Tibial nerve (tissue), 4 donors: ENCODE measurements around the gene TEPSIN. TPM values are rescaled to one million over a fixed set of nuclear protein-coding genes. Genes with fewer than 3 reads are reported as not detected.

Experiments
- DNase-seq, 2 donors: peaks; one replicate each; pipeline ENCODE4 v3.0.0-alpha.2; 2019; ENCODE audit warnings: low spot score in 2 of 2
- H3K27ac ChIP-seq, 4 donors: fragments of 200-600 bp; sonication (generic) in 3 of 4; one replicate each; pipeline ENCODE4 v1.5.1; 2017 to 2019; ENCODE audit warnings: mild to moderate bottlenecking in 1 of 4
- H3K27me3 ChIP-seq, 2 donors: fragments of 200-600 bp; sonication (generic) in 1 of 2; one replicate each; pipeline versions ENCODE4 v1.5.1 to v1.6.0; 2017 to 2019
- H3K36me3 ChIP-seq, 3 donors: fragments of 200-600 bp; sonication (generic); one replicate each; pipeline ENCODE4 v1.5.1; 2018 to 2019
- H3K4me1 ChIP-seq, 4 donors: fragments of 200-600 bp; sonication (generic) in 3 of 4; one replicate each; pipeline ENCODE4 v1.5.1; 2017 to 2019
- H3K4me3 ChIP-seq, 4 donors: fragments of 200-600 bp; sonication (generic) in 3 of 4; one replicate each; pipeline ENCODE4 v1.5.1; 2017 to 2019; ENCODE audit warnings: mild to moderate bottlenecking in 1 of 4, moderate library complexity in 1 of 4
- H3K9me3 ChIP-seq, 4 donors: fragments of 200-600 bp; sonication (generic) in 3 of 4; one replicate each; pipeline ENCODE4 v1.5.1; 2017 to 2019
- EP300 ChIP-seq, 2 donors: sonication (generic); formaldehyde crosslinking; IDR thresholded peaks; one replicate each; pipeline ENCODE4 v1.6.1; 2017; ENCODE audit warnings: antibody characterized with exemption in 2 of 2, mild to moderate bottlenecking in 1 of 2
- POLR2A ChIP-seq, 2 donors: fragments of 450-650 bp; IDR thresholded peaks; one replicate each; pipeline ENCODE4 v1.6.1; 2017; ENCODE audit warnings: antibody characterized with exemption in 2 of 2, mild to moderate bottlenecking in 2 of 2, moderate library complexity in 2 of 2
- WGBS, 2 donors: methylation state at CpG; one replicate each; pipeline ENCODE4 v1.1.5; 2018; 5-methylcytosine and 5-hydroxymethylcytosine counted together
- total RNA-seq, 4 donors: library from RNA; depleted of rRNA; stranded (reverse); fragments of >200 nt; gene quantifications; one replicate each; pipeline ENCODE4 v1.1.0, GENCODE V29; 2016
- TF ChIP-seq, protein P1 (sequence below), 5 experiments: fragments of 200-600 bp in 3 of 5; fragments of 450-650 bp in 2 of 5; sonication (generic) in 3 of 5; IDR thresholded peaks; one replicate each; pipeline ENCODE4 v1.5.1; 2016 to 2019; ENCODE audit warnings: antibody characterized with exemption in 5 of 5, mild to moderate bottlenecking in 3 of 5, moderate library complexity in 2 of 5

The TEPSIN gene
- total RNA-seq, 4 donors from 2014 or later = 41.5 to 102 (median 73.9) TPM

DNA sequence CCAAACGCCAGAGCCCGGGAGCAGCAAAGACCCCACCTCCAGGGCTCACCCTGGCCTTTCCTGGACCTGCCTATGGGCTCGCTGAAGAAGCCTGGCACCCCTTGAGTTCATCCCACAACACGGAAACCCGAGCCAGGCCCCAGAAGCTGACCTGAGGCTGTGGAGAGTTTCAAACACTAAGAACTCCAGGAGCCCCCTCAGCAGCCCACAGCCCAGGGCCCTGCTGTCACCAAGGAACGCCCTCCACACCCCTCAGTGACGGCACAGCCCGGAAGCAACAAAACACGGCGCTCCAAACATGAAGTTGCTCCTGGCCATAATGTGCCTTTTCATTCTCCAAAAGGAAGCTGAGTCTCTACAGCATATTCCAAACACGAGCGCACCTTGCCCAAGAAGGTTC lies 47.0 kb upstream of the TEPSIN start:
- Histone ChIP-seq H3K4me3 (peak overlapping the region in 3 of 4 donors; percentile 27 to 50 (median 45)), H3K27ac (peak overlapping the region; percentile 59 to 84 (median 68)), H3K4me1 (peaks cover 0 to 34% (median 19%) of the 10 kb centered on the region in 4 donors), H3K27me3 (no peaks in the 10 kb centered on the region), H3K9me3 (no peaks in the 10 kb centered on the region), H3K36me3 (peaks cover 0 to 71% (median 0%) of the 10 kb centered on the region in 3 donors)
- TF ChIP-seq, protein P1, sequence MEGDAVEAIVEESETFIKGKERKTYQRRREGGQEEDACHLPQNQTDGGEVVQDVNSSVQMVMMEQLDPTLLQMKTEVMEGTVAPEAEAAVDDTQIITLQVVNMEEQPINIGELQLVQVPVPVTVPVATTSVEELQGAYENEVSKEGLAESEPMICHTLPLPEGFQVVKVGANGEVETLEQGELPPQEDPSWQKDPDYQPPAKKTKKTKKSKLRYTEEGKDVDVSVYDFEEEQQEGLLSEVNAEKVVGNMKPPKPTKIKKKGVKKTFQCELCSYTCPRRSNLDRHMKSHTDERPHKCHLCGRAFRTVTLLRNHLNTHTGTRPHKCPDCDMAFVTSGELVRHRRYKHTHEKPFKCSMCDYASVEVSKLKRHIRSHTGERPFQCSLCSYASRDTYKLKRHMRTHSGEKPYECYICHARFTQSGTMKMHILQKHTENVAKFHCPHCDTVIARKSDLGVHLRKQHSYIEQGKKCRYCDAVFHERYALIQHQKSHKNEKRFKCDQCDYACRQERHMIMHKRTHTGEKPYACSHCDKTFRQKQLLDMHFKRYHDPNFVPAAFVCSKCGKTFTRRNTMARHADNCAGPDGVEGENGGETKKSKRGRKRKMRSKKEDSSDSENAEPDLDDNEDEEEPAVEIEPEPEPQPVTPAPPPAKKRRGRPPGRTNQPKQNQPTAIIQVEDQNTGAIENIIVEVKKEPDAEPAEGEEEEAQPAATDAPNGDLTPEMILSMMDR (IDR thresholded peaks at IDR 0.05) = no peak
- no peak for TF ChIP-seq POLR2A (IDR thresholded peaks at IDR 0.05)
- no peak for TF ChIP-seq EP300 (IDR thresholded peaks at IDR 0.05)
- no peak for DNase-seq
- 41 to 45% methylated on average over 12 of the region's 12 CpGs for WGBS, 2 donors

DNA sequence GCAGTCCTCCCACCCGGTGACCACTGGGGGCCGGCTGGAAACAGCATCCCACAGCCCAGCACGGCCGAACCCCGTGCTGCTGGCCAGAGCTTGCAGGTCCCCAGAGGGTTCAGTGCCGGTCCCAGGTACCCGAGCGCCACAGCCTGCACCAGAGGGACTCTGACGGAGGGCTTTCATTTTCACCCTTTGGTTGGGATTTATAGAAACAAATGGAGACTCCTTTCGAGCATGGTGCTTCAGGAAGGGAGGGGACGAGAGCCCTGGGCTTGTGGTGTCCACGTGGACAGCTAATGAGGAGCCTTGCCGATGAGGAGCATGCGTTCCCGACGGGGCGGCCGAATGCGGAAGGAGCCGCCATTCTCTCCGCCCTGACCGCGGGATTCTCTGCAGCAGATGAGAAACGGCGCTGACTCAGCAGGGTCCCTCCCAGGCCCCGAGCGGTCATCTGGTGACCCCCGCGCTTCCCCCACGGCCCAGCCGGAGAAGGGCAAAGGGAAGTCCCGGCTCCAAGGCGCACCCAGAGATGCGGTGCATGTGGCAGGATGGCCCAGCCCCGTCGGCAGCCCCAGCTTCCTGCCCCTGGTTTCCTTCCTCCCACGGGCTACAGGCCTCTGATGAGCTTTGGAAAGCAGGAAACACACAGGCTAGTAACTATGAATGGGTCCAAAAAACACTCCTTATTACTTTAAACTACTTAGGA lies 46.5 kb upstream of the TEPSIN start:
- WGBS, 2 donors = 2 to 10% methylated on average over 31 to 37 of the region's 37 CpGs
- peak overlapping the region; percentile 24 to 50 (median 36) for H3K4me3 ChIP-seq
- peak; percentile 58 to 59 for DNase-seq
- H3K36me3 ChIP-seq = peaks cover 0 to 71% (median 0%) of the 10 kb centered on the region in 3 donors
- H3K27ac ChIP-seq = peak overlapping the region; percentile 59 to 84 (median 68)
- TF ChIP-seq, protein P1 (IDR thresholded peaks at IDR 0.05) = no peak
- TF ChIP-seq POLR2A (IDR thresholded peaks at IDR 0.05) = no peak
- TF ChIP-seq EP300 (IDR thresholded peaks at IDR 0.05) = peak in 1 of 2 donors; percentile 77
- H3K27me3 ChIP-seq = no peaks in the 10 kb centered on the region
- no peaks in the 10 kb centered on the region for H3K9me3 ChIP-seq
- H3K4me1 ChIP-seq = peaks cover 0 to 34% (median 19%) of the 10 kb centered on the region in 4 donors

- Histone ChIP-seq H3K36me3 (peaks cover 0 to 71% (median 0%) of the 10 kb centered on the region in 3 donors), H3K4me1 (peaks cover 0 to 34% (median 19%) of the 10 kb centered on the region in 4 donors), H3K27ac (no peak overlapping the region), H3K4me3 (no peak overlapping the region), H3K27me3 (no peaks in the 10 kb centered on the region), H3K9me3 (no peaks in the 10 kb centered on the region)
- TF ChIP-seq, protein P1 (IDR thresholded peaks at IDR 0.05) = no peak
- TF ChIP-seq POLR2A (IDR thresholded peaks at IDR 0.05) (no peak), EP300 (IDR thresholded peaks at IDR 0.05) (no peak)
- 90 to 94% methylated on average over 12 to 15 of the region's 16 CpGs for WGBS, 2 donors
- DNase-seq = no peak
These were observed 44.0 kb upstream of the TEPSIN start for GRCh38 chr17:81282876-81283275.

DNA sequence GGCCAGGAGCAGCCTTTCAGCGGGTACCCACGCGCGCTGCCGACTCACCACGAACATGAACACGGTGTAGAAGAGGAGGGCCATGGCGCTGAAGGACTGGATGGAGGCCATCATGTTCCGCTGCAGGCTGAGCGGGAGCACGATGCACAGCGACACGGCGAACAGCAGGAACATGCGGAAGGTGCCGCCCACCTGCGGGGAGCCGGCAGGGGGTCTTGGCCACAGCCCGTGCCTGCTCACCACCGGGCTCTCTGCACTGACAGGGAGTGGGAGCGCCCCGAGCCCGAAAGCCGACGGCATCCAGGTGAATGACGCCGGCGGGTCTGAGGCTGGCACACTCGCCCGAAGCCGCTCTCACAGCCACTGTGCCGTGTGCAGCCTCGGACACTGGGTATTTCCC lies 43.3 kb upstream of the TEPSIN start:
- no peak overlapping the region for H3K4me3 ChIP-seq
- no peak overlapping the region for H3K27ac ChIP-seq
- no peaks in the 10 kb centered on the region for H3K27me3 ChIP-seq
- H3K36me3 ChIP-seq = peaks cover 0 to 71% (median 0%) of the 10 kb centered on the region in 3 donors
- no peaks in the 10 kb centered on the region for H3K9me3 ChIP-seq
- DNase-seq = no peak
- TF ChIP-seq, protein P1 (IDR thresholded peaks at IDR 0.05) = no peak
- TF ChIP-seq POLR2A (IDR thresholded peaks at IDR 0.05) (no peak), EP300 (IDR thresholded peaks at IDR 0.05) (no peak)
- WGBS, 2 donors = 89 to 95% methylated on average over 24 to 27 of the region's 33 CpGs
- peaks cover 0 to 29% (median 19%) of the 10 kb centered on the region in 4 donors for H3K4me1 ChIP-seq

- DNase-seq = no peak
- no peaks in the 10 kb centered on the region for H3K9me3 ChIP-seq
- no peak overlapping the region for H3K4me3 ChIP-seq
- WGBS, 2 donors = 87 to 95% methylated on average over 23 to 24 of the region's 24 CpGs
- TF ChIP-seq POLR2A (IDR thresholded peaks at IDR 0.05) (no peak), EP300 (IDR thresholded peaks at IDR 0.05) (no peak)
- TF ChIP-seq, protein P1 (IDR thresholded peaks at IDR 0.05) = no peak
- H3K27ac ChIP-seq = no peak overlapping the region
- H3K27me3 ChIP-seq = no peaks in the 10 kb centered on the region
- peaks cover 0 to 79% (median 0%) of the 10 kb centered on the region in 3 donors for H3K36me3 ChIP-seq
- H3K4me1 ChIP-seq = peaks cover 0 to 14% (median 9%) of the 10 kb centered on the region in 4 donors
These were observed 41.7 kb upstream of the TEPSIN start for GRCh38 chr17:81280571-81280970.
